Inflammatory macrophage treated with lipopolysaccharide for 1 hour (primary cell): ENCODE data around the gene MAPKAPK3.

Experiments
- DNase-seq, 2 donors: peaks; one replicate each; pipeline ENCODE4 v3.0.0-alpha.2; 2020 to 2022

MAPKAPK3 gene

GRCh38 chr3:50617096-50617791 lies at the start of gene MAPKAPK3:
TSS of gene MAPKAPK3 (plus strand) at chr3:50617151. CDS start at chr3:50617566, 415 bp downstream.
- no peak for DNase-seq

GRCh38 chr3:50567386-50568167 lies 49.4 kb upstream of the MAPKAPK3 start, which contains the start of gene C3orf18:
TSS of gene C3orf18 (minus strand) at chr3:50567747. CDS start at chr3:50565699, 2,048 bp downstream.
- DNase-seq, result peak; percentile 95

GRCh38 chr3:50568947-50569749 lies 47.8 kb upstream of the MAPKAPK3 start, which contains the start of gene HEMK1:
TSS of gene HEMK1 (plus strand) at chr3:50569522. CDS start at chr3:50571105, 1,583 bp downstream.
- DNase-seq, result peak; percentile 97 to 98

GRCh38 chr3:50570508-50571279 lies 46.3 kb upstream of the MAPKAPK3 start:
- DNase-seq, result no peak

- DNase-seq, result no peak
These were observed 45.5 kb upstream of the MAPKAPK3 start for GRCh38 chr3:50571486-50571885.

- DNase-seq, result peak; percentile 66 to 91
These were observed 44.8 kb upstream of the MAPKAPK3 start for GRCh38 chr3:50572158-50572557.

- no peak for DNase-seq
These were observed 44.1 kb upstream of the MAPKAPK3 start for GRCh38 chr3:50572801-50573371.

- DNase-seq, result no peak
These were observed 43.1 kb upstream of the MAPKAPK3 start for GRCh38 chr3:50573566-50574443.

- DNase-seq, result no peak
These were observed 42.5 kb upstream of the MAPKAPK3 start for GRCh38 chr3:50574444-50574831.

- DNase-seq, result no peak
These were observed 41.6 kb upstream of the MAPKAPK3 start for GRCh38 chr3:50575372-50575771.

- DNase-seq, result no peak
These were observed 39.6 kb upstream of the MAPKAPK3 start for GRCh38 chr3:50577348-50577747.

GRCh38 chr3:50580683-50581458 lies 36.1 kb upstream of the MAPKAPK3 start:
- DNase-seq, result no peak

GRCh38 chr3:50581459-50581842 lies 35.5 kb upstream of the MAPKAPK3 start:
- DNase-seq, result no peak

- DNase-seq, result no peak
These were observed 34.9 kb upstream of the MAPKAPK3 start for GRCh38 chr3:50582083-50582482.

- DNase-seq, result no peak
These were observed 33.1 kb upstream of the MAPKAPK3 start for GRCh38 chr3:50583897-50584296.

- DNase-seq, result no peak
These were observed 32.6 kb upstream of the MAPKAPK3 start for GRCh38 chr3:50584391-50584790.

- peak; percentile 35 to 68 for DNase-seq
These were observed 30.8 kb upstream of the MAPKAPK3 start for GRCh38 chr3:50585919-50586762.

GRCh38 chr3:50586763-50587070 lies 30.2 kb upstream of the MAPKAPK3 start:
- DNase-seq, result no peak

- DNase-seq, result no peak
These were observed 29.6 kb upstream of the MAPKAPK3 start for GRCh38 chr3:50587373-50587772.
